ENCODE data around the gene SEC16A.

Gene SEC16A

GRCh38 chr9:136518623-136519022, 35.8 kb upstream of the SEC16A start:
- TF ChIP-seq, protein P1, sequence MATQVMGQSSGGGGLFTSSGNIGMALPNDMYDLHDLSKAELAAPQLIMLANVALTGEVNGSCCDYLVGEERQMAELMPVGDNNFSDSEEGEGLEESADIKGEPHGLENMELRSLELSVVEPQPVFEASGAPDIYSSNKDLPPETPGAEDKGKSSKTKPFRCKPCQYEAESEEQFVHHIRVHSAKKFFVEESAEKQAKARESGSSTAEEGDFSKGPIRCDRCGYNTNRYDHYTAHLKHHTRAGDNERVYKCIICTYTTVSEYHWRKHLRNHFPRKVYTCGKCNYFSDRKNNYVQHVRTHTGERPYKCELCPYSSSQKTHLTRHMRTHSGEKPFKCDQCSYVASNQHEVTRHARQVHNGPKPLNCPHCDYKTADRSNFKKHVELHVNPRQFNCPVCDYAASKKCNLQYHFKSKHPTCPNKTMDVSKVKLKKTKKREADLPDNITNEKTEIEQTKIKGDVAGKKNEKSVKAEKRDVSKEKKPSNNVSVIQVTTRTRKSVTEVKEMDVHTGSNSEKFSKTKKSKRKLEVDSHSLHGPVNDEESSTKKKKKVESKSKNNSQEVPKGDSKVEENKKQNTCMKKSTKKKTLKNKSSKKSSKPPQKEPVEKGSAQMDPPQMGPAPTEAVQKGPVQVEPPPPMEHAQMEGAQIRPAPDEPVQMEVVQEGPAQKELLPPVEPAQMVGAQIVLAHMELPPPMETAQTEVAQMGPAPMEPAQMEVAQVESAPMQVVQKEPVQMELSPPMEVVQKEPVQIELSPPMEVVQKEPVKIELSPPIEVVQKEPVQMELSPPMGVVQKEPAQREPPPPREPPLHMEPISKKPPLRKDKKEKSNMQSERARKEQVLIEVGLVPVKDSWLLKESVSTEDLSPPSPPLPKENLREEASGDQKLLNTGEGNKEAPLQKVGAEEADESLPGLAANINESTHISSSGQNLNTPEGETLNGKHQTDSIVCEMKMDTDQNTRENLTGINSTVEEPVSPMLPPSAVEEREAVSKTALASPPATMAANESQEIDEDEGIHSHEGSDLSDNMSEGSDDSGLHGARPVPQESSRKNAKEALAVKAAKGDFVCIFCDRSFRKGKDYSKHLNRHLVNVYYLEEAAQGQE (IDR thresholded peaks at IDR 0.05; ENCODE audit: insufficient read depth in 1 of 2, low read depth in 2 of 2, low read length in 2 of 2): no peak
- TF ChIP-seq POLR2AphosphoS5 (IDR thresholded peaks at IDR 0.05; ENCODE audit: low read depth, low read length) (no peak), TAF1 (IDR thresholded peaks at IDR 0.05; ENCODE audit: borderline replicate concordance, insufficient read depth, low read length) (no peak), SIN3A (IDR thresholded peaks at IDR 0.05; ENCODE audit: borderline replicate concordance, insufficient read depth, low read length) (no peak), FOXP2 (optimal IDR thresholded peaks at IDR 0.05; ENCODE audit: borderline replicate concordance, extremely low read depth, extremely low read length, insufficient read depth) (no peak)

GRCh38 chr9:136517950-136518349, 35.1 kb upstream of the SEC16A start:
- TF ChIP-seq SIN3A (IDR thresholded peaks at IDR 0.05; ENCODE audit: borderline replicate concordance, insufficient read depth, low read length) (no peak), POLR2AphosphoS5 (IDR thresholded peaks at IDR 0.05; ENCODE audit: low read depth, low read length) (no peak), TAF1 (IDR thresholded peaks at IDR 0.05; ENCODE audit: borderline replicate concordance, insufficient read depth, low read length) (no peak), FOXP2 (optimal IDR thresholded peaks at IDR 0.05; ENCODE audit: borderline replicate concordance, extremely low read depth, extremely low read length, insufficient read depth) (no peak)
- TF ChIP-seq, protein P1 (IDR thresholded peaks at IDR 0.05; ENCODE audit: insufficient read depth in 1 of 2, low read depth in 2 of 2, low read length in 2 of 2): no peak

- TF ChIP-seq TAF1 (IDR thresholded peaks at IDR 0.05; ENCODE audit: borderline replicate concordance, insufficient read depth, low read length) (no peak), SIN3A (IDR thresholded peaks at IDR 0.05; ENCODE audit: borderline replicate concordance, insufficient read depth, low read length) (no peak), FOXP2 (optimal IDR thresholded peaks at IDR 0.05; ENCODE audit: borderline replicate concordance, extremely low read depth, extremely low read length, insufficient read depth) (no peak), POLR2AphosphoS5 (IDR thresholded peaks at IDR 0.05; ENCODE audit: low read depth, low read length) (no peak)
- TF ChIP-seq, protein P1 (IDR thresholded peaks at IDR 0.05; ENCODE audit: insufficient read depth in 1 of 2, low read depth in 2 of 2, low read length in 2 of 2): no peak
These were observed 34.3 kb upstream of the SEC16A start for GRCh38 chr9:136517012-136517743.

DNA sequence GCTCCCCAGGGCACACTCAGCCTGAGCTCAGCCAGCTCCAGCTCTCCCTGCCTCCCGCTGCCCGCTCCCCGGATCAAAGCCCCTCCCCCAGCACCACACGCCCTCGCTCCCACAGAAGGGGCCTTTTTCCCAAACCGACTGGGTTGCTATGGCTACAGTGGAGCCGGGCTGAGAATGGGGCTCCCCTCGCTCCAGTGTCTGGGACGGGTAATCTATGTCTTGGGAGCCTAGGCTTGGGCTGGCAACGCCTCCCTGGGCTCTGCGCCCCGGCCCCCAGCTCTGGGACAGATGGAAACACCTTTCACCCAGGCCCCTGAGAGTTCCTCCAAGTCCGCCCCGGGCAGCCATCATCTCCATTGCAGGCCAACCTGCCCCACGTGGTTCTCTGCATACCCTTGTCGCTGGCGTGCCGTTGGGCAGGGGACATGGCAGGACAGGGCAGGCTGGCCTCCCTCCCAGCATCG, 33.4 kb upstream of the SEC16A start:
- no peak for TF ChIP-seq SIN3A (IDR thresholded peaks at IDR 0.05; ENCODE audit: borderline replicate concordance, insufficient read depth, low read length)
- TF ChIP-seq FOXP2 (optimal IDR thresholded peaks at IDR 0.05; ENCODE audit: borderline replicate concordance, extremely low read depth, extremely low read length, insufficient read depth): no peak
- TF ChIP-seq POLR2AphosphoS5 (IDR thresholded peaks at IDR 0.05; ENCODE audit: low read depth, low read length): no peak
- no peak for TF ChIP-seq TAF1 (IDR thresholded peaks at IDR 0.05; ENCODE audit: borderline replicate concordance, insufficient read depth, low read length)
- TF ChIP-seq, protein P1 (IDR thresholded peaks at IDR 0.05; ENCODE audit: insufficient read depth in 1 of 2, low read depth in 2 of 2, low read length in 2 of 2): no peak

All from PFSK-1 (cell line).